Measurements from ENCODE around the gene TTLL12.

The TTLL12 gene

DNA sequence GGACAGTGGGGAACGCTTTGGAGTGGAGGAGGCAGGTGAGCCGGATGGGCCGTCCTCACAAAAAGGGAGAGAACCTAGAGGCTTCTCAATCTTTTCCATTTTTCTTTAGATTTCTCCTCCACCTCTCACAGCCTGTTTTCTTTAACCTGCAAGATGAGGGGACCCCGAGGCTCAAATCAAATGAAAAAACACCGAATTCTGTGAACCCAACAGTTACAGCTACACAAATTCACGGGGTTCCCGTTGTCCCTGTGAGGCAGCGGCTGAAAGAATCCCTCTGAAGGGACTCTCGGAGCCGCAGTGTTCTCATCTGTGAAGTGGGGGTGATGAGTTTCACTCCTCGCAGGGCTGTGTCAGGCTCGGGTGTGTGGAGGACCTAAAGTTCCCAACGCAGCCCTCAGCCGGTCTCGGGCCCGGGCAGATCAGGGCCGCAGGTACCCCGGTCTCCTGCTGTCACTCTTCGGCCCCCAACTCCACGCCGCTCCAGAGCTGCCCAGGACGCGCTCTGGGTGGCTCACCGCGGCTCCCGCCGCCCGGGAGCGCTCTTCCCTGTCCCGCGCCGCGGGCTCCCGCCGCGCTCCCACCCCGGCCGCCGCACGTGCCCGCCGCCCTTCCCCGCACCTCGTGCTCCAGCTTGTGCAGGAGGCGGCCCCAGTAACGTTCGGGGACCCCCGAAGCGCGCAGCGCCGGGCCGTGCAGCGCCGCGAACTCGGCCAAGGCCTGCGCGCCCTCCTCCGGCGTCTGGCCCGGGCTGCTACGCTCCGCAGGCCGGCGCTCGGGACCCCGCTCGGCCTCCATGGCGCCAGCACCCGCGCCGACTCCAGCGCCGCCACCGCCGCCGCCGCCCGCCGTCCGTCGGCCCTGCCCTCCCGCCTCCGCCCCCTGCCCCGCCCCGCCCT is at the start of gene TTLL12:
TTLL12 (minus strand) TSS at position 863 of the 899 bp plus-strand sequence; CDS start at position 798, 65 bp downstream.
- Histone ChIP-seq H3K9me3 (ENCODE audit: control insufficient read depth, insufficient read depth, low read length) (no peaks in the 10 kb centered on the region), H3K9ac (ENCODE audit: low read depth, low read length) (peak within 1 kb of the TSS; percentile 58), H3K4me1 (ENCODE audit: insufficient read depth, low read length) (peaks cover 11% of the 10 kb centered on the region; the same call in 1 of the 2 replicates), H3K36me3 (ENCODE audit: insufficient read depth, low read length) (no peaks in the 10 kb centered on the region)

DNA sequence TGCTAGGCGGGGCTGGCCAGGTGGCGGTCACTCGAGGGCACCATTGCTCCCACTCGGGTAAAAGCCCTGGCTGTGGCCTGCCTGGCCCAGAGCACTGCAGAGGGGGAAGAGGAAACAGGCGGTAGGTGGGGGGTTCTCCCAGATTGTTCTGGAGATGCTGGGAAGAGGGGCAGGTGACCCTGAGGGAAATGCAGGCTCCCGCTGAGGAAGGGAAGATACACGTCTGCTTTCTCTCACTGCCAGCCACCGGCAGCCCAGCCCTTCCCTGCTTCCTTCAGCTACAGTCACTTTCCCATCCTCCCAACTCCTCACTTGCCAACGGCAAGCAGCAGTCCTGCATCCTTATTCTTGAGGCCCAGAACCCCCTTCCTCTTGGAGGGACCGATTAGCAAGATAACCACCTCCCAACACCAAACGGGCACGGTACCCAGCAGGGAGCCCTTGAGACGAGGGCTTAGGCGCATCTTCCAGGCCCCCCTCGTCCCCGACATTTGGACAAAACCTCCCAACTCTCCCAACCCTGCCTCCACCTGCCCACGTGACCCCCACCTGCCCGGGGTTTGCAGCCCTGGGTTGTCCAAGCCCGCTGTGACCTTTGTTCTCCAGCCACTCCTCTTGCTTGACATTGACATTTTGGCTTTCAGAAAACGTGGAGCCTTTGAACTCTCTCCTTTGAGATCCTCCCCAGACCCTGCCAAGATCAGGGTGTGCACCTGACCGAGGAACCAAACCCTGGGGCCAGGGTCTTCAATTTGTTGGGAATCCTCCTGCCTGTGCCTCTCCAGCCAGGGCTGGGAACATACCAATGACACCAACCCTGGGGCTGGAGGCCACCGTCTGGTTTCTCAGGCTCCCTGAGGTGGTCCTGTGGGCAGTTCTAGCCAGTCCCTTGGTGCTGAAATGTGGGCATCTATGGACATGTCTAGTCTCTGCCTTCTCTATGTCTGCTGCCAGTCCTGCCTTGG is 48.8 kb upstream of the TTLL12 start:
- Histone ChIP-seq H3K9me3 (ENCODE audit: control insufficient read depth, insufficient read depth, low read length) (no peaks in the 10 kb centered on the region), H3K9ac (ENCODE audit: low read depth, low read length) (no peak overlapping the region), H3K4me1 (ENCODE audit: insufficient read depth, low read length) (no peaks in the 10 kb centered on the region), H3K36me3 (ENCODE audit: insufficient read depth, low read length) (no peaks in the 10 kb centered on the region)

DNA sequence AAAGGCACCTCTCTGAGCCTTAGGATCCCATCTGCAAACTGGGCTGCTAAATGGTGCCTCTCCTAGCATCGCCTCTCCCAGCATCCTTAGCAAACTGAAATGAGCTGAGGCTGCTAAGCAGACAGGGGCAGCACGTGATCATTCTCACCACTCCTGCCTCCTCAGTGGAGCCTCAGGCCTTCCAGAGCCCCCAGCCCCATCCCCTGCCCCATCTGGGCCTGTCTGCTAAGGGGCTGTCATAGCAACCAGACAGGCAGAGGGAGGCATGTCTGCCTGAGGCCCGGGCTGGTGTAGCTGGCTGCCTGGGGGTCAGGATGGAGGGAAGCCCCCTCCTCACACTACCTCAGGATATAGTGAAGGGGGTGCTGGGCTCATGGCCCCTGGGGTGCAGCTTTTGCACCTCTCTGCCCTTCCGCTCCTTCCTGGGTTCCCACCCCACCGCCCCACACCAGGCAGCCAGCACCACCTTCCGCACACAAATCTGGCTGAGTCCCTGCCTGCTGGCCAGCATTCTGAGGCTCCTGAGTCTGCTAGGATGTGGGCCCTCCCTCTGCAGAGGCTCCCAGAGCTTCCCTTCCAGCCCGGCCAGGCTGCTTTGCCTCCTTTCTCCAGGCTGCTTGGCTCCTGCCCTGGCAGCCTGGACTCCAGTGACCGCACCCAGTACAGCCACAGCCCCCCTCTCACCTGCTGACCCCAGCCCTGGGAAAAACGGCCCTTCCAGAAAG is 47.5 kb upstream of the TTLL12 start:
- Histone ChIP-seq H3K9ac (ENCODE audit: low read depth, low read length) (no peak overlapping the region), H3K9me3 (ENCODE audit: control insufficient read depth, insufficient read depth, low read length) (no peaks in the 10 kb centered on the region), H3K4me1 (ENCODE audit: insufficient read depth, low read length) (no peaks in the 10 kb centered on the region), H3K36me3 (ENCODE audit: insufficient read depth, low read length) (no peaks in the 10 kb centered on the region)

DNA sequence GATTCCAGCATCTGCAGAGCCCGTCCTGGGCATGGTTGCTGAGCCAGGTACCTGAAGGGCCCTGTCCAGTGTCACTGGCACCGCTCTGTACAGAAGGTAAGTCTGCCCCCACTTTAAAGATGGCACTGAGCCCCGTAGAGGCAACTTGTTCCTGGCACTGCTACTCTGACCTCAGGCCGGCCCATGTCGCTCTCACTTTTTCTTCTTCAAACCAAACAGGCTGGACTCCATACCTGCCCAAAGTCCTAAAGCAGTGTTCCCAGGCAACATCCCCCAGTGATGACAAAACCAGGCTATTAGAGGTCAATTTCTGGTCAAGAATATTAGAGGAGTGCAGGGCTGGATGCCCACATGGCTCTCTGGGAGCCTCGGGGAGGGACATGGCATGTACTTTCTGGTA is 46.6 kb upstream of the TTLL12 start:
- Histone ChIP-seq H3K36me3 (ENCODE audit: insufficient read depth, low read length) (no peaks in the 10 kb centered on the region), H3K9ac (ENCODE audit: low read depth, low read length) (no peak overlapping the region), H3K4me1 (ENCODE audit: insufficient read depth, low read length) (no peaks in the 10 kb centered on the region), H3K9me3 (ENCODE audit: control insufficient read depth, insufficient read depth, low read length) (no peaks in the 10 kb centered on the region)

DNA sequence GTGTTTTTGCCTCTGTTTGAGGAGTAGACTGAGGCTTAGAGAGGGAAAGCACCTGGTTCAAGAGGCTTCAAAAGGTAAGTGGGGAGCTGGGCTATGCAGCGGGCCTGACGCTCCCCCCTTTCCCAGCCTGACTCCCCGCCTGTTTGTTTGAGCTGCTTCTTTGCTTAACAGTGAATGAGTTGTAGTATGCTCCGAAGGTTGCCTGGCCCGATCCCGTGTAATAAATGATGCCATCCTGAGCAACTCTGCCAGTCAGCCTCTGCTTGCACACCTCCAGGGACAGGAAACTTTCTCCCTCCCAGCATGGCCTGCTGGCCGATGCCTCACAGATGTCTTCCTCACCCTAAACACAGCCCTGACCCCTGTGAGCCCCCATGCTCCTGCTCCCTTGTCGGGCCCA is 45.5 kb upstream of the TTLL12 start:
- Histone ChIP-seq H3K9ac (ENCODE audit: low read depth, low read length) (no peak overlapping the region), H3K9me3 (ENCODE audit: control insufficient read depth, insufficient read depth, low read length) (no peaks in the 10 kb centered on the region), H3K36me3 (ENCODE audit: insufficient read depth, low read length) (no peaks in the 10 kb centered on the region), H3K4me1 (ENCODE audit: insufficient read depth, low read length) (no peaks in the 10 kb centered on the region; the same call in 1 of the 2 replicates)

DNA sequence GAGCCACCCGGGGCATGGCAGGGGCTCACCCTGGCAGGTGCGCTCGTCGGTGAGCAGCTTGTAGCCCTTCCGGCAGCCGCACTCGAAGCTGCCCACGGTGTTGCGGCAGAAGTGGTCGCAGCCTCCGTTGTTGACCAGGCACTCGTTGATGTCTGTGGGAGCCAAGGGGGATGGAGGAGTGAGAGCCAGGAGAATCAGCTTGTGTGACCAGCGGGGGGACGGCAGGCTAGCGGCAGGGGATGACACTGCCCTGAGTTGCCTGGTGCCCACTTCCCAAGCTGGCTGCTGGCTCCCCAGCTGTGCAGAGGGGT is 44.7 kb upstream of the TTLL12 start:
- H3K9me3 ChIP-seq (ENCODE audit: control insufficient read depth, insufficient read depth, low read length): no peaks in the 10 kb centered on the region
- H3K4me1 ChIP-seq (ENCODE audit: insufficient read depth, low read length): peaks cover 6% of the 10 kb centered on the region; the same call in 1 of the 2 replicates
- H3K36me3 ChIP-seq (ENCODE audit: insufficient read depth, low read length): no peaks in the 10 kb centered on the region
- no peak overlapping the region for H3K9ac ChIP-seq (ENCODE audit: low read depth, low read length)

DNA sequence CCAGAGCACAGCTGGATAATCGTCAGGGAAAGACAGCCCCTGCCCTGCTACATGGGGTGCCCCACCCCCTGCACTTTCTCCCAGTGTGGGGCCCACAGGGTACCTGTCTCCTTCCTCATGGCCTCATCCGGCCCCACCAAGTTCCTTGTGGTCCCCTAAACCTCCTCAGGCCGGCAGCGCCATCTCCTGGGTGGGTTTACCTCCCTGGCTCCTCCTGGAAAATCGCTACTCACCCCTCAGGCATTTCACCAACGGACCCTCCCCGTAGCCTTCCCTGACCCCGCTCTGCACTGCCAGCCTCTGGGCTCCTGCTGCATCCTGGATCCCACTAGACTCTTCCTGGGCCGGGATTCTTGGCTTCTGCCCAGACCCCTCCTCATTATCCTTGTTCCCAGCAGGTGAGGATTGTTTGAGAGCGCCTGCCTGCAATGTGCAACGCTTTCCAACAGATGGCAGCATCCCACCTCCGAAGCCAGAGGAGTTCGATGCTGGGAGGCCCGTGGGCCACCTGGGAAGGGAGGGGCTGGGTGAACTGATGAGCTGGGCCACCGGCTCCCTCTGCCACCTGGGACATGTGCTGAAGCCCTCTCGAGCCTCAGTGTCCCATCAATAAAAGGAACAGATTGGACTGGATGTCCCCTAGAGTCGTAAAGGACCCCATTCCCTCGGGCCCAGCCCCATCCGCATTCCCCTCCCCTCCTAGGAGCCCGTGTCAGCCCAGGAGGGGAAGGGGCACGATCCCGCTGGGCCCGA is 44.2 kb upstream of the TTLL12 start:
- Histone ChIP-seq H3K4me1 (ENCODE audit: insufficient read depth, low read length) (peaks cover 8% of the 10 kb centered on the region; the same call in 1 of the 2 replicates), H3K9me3 (ENCODE audit: control insufficient read depth, insufficient read depth, low read length) (no peaks in the 10 kb centered on the region), H3K36me3 (ENCODE audit: insufficient read depth, low read length) (no peaks in the 10 kb centered on the region), H3K9ac (ENCODE audit: low read depth, low read length) (peak overlapping the region; percentile 35; the same call in 1 of the 2 replicates)

DNA sequence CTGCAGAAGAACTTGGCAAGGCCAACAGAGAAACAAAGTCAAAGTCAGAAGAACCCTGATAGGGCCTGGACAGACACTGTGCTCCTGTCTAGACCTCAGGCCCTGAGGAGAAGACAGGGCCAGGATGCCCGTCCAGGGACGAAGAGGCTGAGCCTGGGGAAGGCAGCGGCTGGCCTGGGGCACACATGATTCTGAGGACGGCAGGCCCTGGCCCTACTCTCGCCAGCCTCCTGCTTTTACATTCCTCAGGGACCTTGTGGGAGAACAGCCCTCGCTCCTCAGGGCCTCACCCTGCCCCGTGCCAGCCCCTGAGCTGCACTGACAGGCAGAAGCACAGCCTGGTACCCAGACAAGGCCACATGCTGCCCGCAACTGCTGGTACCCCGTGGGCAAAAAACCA is 43.6 kb upstream of the TTLL12 start:
- Histone ChIP-seq H3K9ac (ENCODE audit: low read depth, low read length) (no peak overlapping the region), H3K36me3 (ENCODE audit: insufficient read depth, low read length) (no peaks in the 10 kb centered on the region)

DNA sequence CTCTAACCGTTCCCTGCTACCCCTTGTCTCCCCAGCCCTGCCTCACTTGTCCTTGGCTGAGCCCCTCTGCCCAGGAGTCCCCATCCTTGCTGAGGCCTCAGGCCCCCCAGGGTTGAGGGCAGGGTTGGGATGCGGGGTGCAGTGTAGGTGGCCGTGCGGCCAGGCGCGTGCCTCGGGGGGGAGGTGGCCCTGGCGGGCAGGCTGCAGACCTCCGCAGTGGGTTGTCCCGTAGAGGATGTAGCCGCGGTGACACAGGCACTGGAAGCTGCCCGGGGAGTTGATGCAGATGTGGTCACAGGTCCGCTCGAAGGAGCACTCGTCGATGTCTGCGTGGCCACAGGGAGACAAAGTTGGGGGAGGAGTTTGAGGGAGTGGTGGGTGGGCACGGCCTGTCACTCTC is 41.9 kb upstream of the TTLL12 start:
- peaks cover 12% of the 10 kb centered on the region; the same call in 1 of the 2 replicates for H3K4me1 ChIP-seq (ENCODE audit: insufficient read depth, low read length)
- no peak overlapping the region for H3K9ac ChIP-seq (ENCODE audit: low read depth, low read length)
- H3K36me3 ChIP-seq (ENCODE audit: insufficient read depth, low read length): no peaks in the 10 kb centered on the region
- no peaks in the 10 kb centered on the region for H3K9me3 ChIP-seq (ENCODE audit: control insufficient read depth, insufficient read depth, low read length)

More for the DNA sequence above, 43.6 kb upstream of the TTLL12 start:
- H3K4me1 ChIP-seq (ENCODE audit: insufficient read depth, low read length): peaks cover 12% of the 10 kb centered on the region; the same call in 1 of the 2 replicates
- no peaks in the 10 kb centered on the region for H3K9me3 ChIP-seq (ENCODE audit: control insufficient read depth, insufficient read depth, low read length)

DNA sequence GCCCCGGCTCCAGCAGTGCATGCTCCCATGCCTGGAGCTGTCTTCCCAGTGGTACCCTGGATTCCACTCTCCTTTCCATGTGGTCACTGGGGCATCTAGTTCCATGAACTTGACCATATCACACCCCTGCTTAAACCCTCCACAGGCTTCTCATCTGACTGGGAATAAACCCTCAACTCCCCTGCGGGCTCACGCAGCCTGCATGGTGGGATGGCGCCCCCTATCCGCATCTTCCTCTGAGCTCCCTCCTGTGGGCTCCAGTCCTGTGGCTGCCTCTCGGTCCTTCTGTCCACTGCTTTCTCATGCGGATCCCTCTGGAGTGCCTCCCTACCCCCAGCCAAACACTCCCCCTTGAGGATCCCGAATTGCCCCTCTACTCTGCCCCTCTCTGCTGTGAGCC is 41.4 kb upstream of the TTLL12 start:
- no peaks in the 10 kb centered on the region for H3K9me3 ChIP-seq (ENCODE audit: control insufficient read depth, insufficient read depth, low read length)
- H3K4me1 ChIP-seq (ENCODE audit: insufficient read depth, low read length): peaks cover 12% of the 10 kb centered on the region; the same call in 1 of the 2 replicates
- H3K9ac ChIP-seq (ENCODE audit: low read depth, low read length): no peak overlapping the region
- H3K36me3 ChIP-seq (ENCODE audit: insufficient read depth, low read length): no peaks in the 10 kb centered on the region

DNA sequence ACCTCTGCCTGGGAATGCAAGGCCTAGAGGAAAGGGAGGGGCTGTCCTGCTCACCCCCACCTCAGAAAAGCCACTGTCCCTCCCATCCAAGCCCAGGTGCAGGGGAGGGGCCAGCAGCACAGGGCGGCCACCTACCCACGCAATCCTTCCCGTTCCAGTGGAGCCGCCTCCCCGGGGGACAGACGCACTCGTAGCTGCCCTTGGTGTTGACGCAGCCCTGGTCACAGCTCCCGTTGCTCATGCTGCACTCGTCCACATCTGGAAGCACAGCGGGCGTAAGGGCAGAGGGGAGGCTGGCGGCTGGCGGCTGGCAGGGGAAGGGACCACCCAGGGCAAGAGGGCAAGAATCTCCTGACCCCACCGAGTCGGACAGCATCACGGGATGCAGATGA is 40.3 kb upstream of the TTLL12 start:
- H3K4me1 ChIP-seq (ENCODE audit: insufficient read depth, low read length): peaks cover 12% of the 10 kb centered on the region; the same call in 1 of the 2 replicates
- no peaks in the 10 kb centered on the region for H3K36me3 ChIP-seq (ENCODE audit: insufficient read depth, low read length)
- no peak overlapping the region for H3K9ac ChIP-seq (ENCODE audit: low read depth, low read length)
- H3K9me3 ChIP-seq (ENCODE audit: control insufficient read depth, insufficient read depth, low read length): no peaks in the 10 kb centered on the region

DNA sequence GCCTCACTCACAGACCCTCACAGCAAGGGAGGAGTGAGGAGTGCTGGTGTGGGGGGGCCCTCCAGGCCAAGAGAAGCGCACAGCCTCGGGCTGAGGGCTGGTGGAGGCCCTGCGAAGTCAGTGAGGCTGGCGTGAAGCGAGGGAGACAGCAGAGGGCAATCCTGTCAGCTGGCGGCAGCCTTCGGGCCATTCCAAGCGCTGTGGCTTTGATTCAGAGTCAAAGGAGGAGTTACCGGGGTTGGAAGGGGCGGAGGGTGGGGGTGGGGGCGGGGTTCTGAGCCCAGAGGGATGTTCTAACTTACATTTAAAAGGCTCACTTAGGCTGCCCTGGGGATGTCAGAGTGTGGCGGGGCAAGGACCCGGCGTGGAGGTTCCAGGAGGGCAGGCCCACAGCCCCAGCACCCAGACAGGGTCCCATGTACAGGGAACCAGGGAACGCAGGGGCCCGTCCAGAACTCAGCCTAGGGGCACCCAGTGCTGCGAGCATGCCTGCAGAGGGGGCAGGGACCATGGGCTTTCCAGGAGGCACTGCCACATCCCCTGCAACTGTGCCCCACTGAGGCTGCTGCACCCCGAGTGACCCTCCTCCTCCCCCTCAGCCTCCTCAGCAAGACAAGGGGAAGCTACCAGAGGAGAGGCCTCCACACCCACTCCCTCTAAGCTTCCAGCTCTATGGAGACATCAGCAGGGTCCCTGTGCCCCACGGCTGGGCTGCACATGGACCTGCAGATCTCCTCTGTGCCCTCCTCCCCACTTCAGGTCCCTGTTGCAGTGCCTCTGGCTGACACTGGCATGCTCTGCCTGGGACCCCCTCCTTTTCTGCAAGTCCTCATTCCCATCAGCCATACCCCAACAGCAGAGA is 39.7 kb upstream of the TTLL12 start:
- Histone ChIP-seq H3K4me1 (ENCODE audit: insufficient read depth, low read length) (peaks cover 12% of the 10 kb centered on the region; the same call in 1 of the 2 replicates), H3K9ac (ENCODE audit: low read depth, low read length) (no peak overlapping the region), H3K9me3 (ENCODE audit: control insufficient read depth, insufficient read depth, low read length) (no peaks in the 10 kb centered on the region), H3K36me3 (ENCODE audit: insufficient read depth, low read length) (no peaks in the 10 kb centered on the region)

DNA sequence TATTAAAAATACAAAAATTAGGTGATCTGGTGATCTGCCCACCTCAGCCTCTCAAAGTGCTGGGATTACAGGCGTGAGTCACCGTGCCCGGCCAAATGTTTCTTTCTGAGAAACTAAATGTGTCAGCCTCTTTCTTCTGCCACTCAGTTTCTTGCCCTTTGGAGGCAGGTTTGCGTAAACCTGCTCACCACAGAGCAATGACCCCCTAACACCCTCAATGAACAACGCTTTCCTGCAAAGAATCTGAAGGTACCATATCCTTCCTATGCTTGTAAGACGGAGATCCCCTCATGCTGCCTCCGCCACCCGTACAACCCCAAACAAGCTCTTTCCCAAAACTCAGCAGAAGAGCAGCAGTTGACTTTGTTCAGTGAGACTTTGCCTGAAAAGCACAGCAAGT is 38.7 kb upstream of the TTLL12 start:
- no peaks in the 10 kb centered on the region for H3K9me3 ChIP-seq (ENCODE audit: control insufficient read depth, insufficient read depth, low read length)
- peaks cover 12% of the 10 kb centered on the region; the same call in 1 of the 2 replicates for H3K4me1 ChIP-seq (ENCODE audit: insufficient read depth, low read length)
- H3K9ac ChIP-seq (ENCODE audit: low read depth, low read length): no peak overlapping the region
- no peaks in the 10 kb centered on the region for H3K36me3 ChIP-seq (ENCODE audit: insufficient read depth, low read length)

Data from ES-I3 (cell line).